Psoas muscle (tissue), 8 donors: ENCODE data around the gene B3GNT8. TPM values are rescaled to one million over a fixed set of nuclear protein-coding genes. Genes with fewer than 3 reads are reported as not detected.

ENCODE experiments used
- ATAC-seq, 4 donors: fragments of 200-7000 bp; cut with Tn5 transposase; one replicate each; pipeline ENCODE4 v1.9.1; 2020; ENCODE audit warnings: moderate library complexity in 3 of 4, mild to moderate bottlenecking in 2 of 4
- DNase-seq, 2 donors: peaks; one replicate each; pipeline ENCODE4 v3.0.0-alpha.2; 2020
- H3K27ac ChIP-seq: fragments of 200-600 bp; one replicate; pipeline ENCODE4 v1.8.0; 2022
- H3K27me3 ChIP-seq, 3 donors: fragments of 200-600 bp in 1 of 3; one replicate each; pipeline versions ENCODE4 v1.6.1 to v1.8.0; 2013 to 2022; ENCODE audit warnings: low read length in 2 of 3, mild to moderate bottlenecking in 2 of 3, moderate library complexity in 1 of 3; ENCODE audit not compliant: insufficient read depth in 3 of 3
- H3K36me3 ChIP-seq, 2 donors: fragments of 200-600 bp in 1 of 2; one replicate each; pipeline versions ENCODE4 v1.6.1 to v1.8.0; 2013 to 2022; ENCODE audit warnings: low read depth in 1 of 2, mild to moderate bottlenecking in 1 of 2, moderate library complexity in 1 of 2; ENCODE audit not compliant: insufficient read depth in 1 of 2
- H3K4me1 ChIP-seq: fragments of 200-600 bp; one replicate; pipeline ENCODE4 v1.8.0; 2022
- H3K4me3 ChIP-seq: fragments of 200-600 bp; one replicate; pipeline ENCODE4 v1.8.0; 2022; ENCODE audit warnings: mild to moderate bottlenecking
- H3K9me3 ChIP-seq: fragments of 200-600 bp; one replicate; pipeline ENCODE4 v1.8.0; 2022
- CTCF ChIP-seq: fragments of 200-600 bp; IDR thresholded peaks from one replicate; pipeline ENCODE4 v1.8.0; 2022; ENCODE audit warnings: antibody characterized with exemption
- WGBS, 3 donors: extraction: QIAGEN DNeasy Blood & Tissue Kit; methylation state at CpG; one replicate each; pipeline versions ENCODE4 v1.1.6 to v1.1.7; 2013; 5-methylcytosine and 5-hydroxymethylcytosine counted together
- intact Hi-C, 2 donors: fragments of 100-400 bp; cut with DNase I; formaldehyde crosslinking; loops; one replicate each; pipeline versions ENCODE4 v1.11.0 to v1.14.2; 2022
- polyA plus RNA-seq, 3 donors: library from polyadenylated mRNA; stranded (reverse); fragments of 200-250 nt; gene quantifications; one replicate each; pipeline ENCODE4 v1.2.3, GENCODE V29; 2013
- total RNA-seq, 4 donors: library from RNA; stranded (reverse); fragmentation: NEBNext Ultra II Directional in 2 of 4; extraction: Animal tissue kit (Norgen Biotek cat#: 25700) in 2 of 4; gene quantifications; one replicate each; pipeline versions ENCODE4 v1.2.1 to v1.2.4, GENCODE V29; 2021 to 2023
- donor health status: healthy with polysubstance abuse.
- donor health status: DM: no; HTN: no; CAD: no; lungs with moderate emphysema.
- donor health status: Bipolar disorder and iron deficiency.
- donor health status: healthy.
- donor health status: DM: yes; HTN: yes; CAD: no.
- donor health status: DM: no; HTN: no; CAD: no.
- donor health status: DM: no; HTN: no; CAD: no.
- donor health status: DM: yes; HTN: yes; CAD: no.

Gene B3GNT8
- total and polyA plus RNA-seq, 7 donors: 0.55 to 1.9 (median 0.96) TPM

- Histone ChIP-seq H3K36me3 (peaks cover 13 to 78% of the 10 kb centered on the region in 2 donors), H3K4me1 (peaks cover 17% of the 10 kb centered on the region), H3K4me3 (no peak overlapping the region), H3K9me3 (no peaks in the 10 kb centered on the region), H3K27me3 (no peaks in the 10 kb centered on the region), H3K27ac (no peak overlapping the region)
- intact Hi-C loops: loop anchor here in 1 of 2 donors (10.0 kb wide), 1 partner anchor 228 kb away; no protein-coding TSS in a partner anchor
- no peak for TF ChIP-seq CTCF
- ATAC-seq (no peak), DNase-seq (no peak)
- WGBS, 3 donors: 85 to 93% (median 90%) methylated on average over 18 of the region's 18 CpGs
These were observed 6.0 kb upstream of the B3GNT8 start for GRCh38 chr19:41433171-41433570.

- Histone ChIP-seq H3K27ac (peak overlapping the region; percentile 83), H3K36me3 (peaks cover 12 to 65% of the 10 kb centered on the region in 2 donors), H3K4me3 (no peak overlapping the region), H3K9me3 (no peaks in the 10 kb centered on the region), H3K4me1 (peaks cover 17% of the 10 kb centered on the region), H3K27me3 (no peaks in the 10 kb centered on the region)
- TF ChIP-seq CTCF: peak; percentile 40
- peak; percentile 75 to 94 (median 88) for ATAC-seq
- DNase-seq: peak; percentile 59 to 68
- WGBS, 3 donors: 34 to 54% (median 38%) methylated on average over 23 of the region's 23 CpGs
- intact Hi-C loops: loop anchor here in 1 of 2 donors (10.0 kb wide), 1 partner anchor 227 kb away; no protein-coding TSS in a partner anchor
These were observed 4.5 kb upstream of the B3GNT8 start for GRCh38 chr19:41431426-41432386.

GRCh38 chr19:41430922-41431321 lies 3.7 kb upstream of the B3GNT8 start:
- Histone ChIP-seq H3K9me3 (no peaks in the 10 kb centered on the region), H3K4me1 (peaks cover 17% of the 10 kb centered on the region), H3K27ac (peak overlapping the region; percentile 83), H3K27me3 (no peaks in the 10 kb centered on the region), H3K4me3 (no peak overlapping the region), H3K36me3 (peaks cover 9 to 63% of the 10 kb centered on the region in 2 donors)
- 59 to 87% (median 69%) methylated on average over 6 of the region's 6 CpGs for WGBS, 3 donors
- DNase-seq (no peak), ATAC-seq (peak in 1 of 4 donors; percentile 9)
- no peak for TF ChIP-seq CTCF
- intact Hi-C loops: loop anchor here in 1 of 2 donors (10.0 kb wide), 1 partner anchor 226 kb away; no protein-coding TSS in a partner anchor

- H3K4me3 ChIP-seq: peak overlapping the region; percentile 64
These were observed 1.3 kb upstream of the B3GNT8 start for GRCh38 chr19:41428481-41428859.

More at GRCh38 chr19:41428481-41428859, 1.3 kb upstream of the B3GNT8 start:
- TF ChIP-seq CTCF: no peak
- Histone ChIP-seq H3K27me3 (no peaks in the 10 kb centered on the region), H3K9me3 (no peaks in the 10 kb centered on the region), H3K36me3 (peaks cover 7 to 63% of the 10 kb centered on the region in 2 donors), H3K27ac (peak overlapping the region; percentile 72), H3K4me1 (peaks cover 17% of the 10 kb centered on the region)
- DNase-seq (no peak), ATAC-seq (no peak)
- 57 to 100% (median 62%) methylated on average over 1 of the region's 1 CpG for WGBS, 3 donors
- intact Hi-C loops: loop anchor here in 1 of 2 donors (5.0 kb wide), 2 partner anchors 46 to 106 kb away; no protein-coding TSS in a partner anchor
